Neural cell (in vitro differentiated cells): ENCODE data around the gene ACSM5.
"Not testable (repeated sequence)": the region's sequence is repeated elsewhere in the genome, so short reads cannot be mapped to it uniquely, and the experiment has no call there.

ENCODE experiments used
- CTCF ChIP-seq: fragments of 450-650 bp; IDR thresholded peaks from 2 replicates; pipeline ENCODE4 v1.5.1; 2014; ENCODE audit warnings: antibody characterized with exemption, mild to moderate bottlenecking, moderate library complexity; ENCODE audit not compliant: poor library complexity, severe bottlenecking
- EP300 ChIP-seq: fragments of 450-650 bp; conservative IDR thresholded peaks from 2 replicates; pipeline ENCODE4 v1.6.1; 2014; ENCODE audit warnings: antibody characterized with exemption, mild to moderate bottlenecking, moderate library complexity; ENCODE audit not compliant: poor library complexity, severe bottlenecking
- EZH2 ChIP-seq: fragments of 200-600, 300-800 bp; shearing (Covaris generic), sonication (generic); IDR thresholded peaks from 2 replicates; pipeline ENCODE4 v1.6.1; 2014; ENCODE audit warnings: antibody characterized with exemption, low read length, borderline replicate concordance, mild to moderate bottlenecking; ENCODE audit not compliant: insufficient read depth, poor library complexity, severe bottlenecking
- TF ChIP-seq, protein P1 (sequence below): IDR thresholded peaks from 2 replicates; pipeline ENCODE4 v1.6.1; 2012; ENCODE audit warnings: borderline replicate concordance

DNA sequence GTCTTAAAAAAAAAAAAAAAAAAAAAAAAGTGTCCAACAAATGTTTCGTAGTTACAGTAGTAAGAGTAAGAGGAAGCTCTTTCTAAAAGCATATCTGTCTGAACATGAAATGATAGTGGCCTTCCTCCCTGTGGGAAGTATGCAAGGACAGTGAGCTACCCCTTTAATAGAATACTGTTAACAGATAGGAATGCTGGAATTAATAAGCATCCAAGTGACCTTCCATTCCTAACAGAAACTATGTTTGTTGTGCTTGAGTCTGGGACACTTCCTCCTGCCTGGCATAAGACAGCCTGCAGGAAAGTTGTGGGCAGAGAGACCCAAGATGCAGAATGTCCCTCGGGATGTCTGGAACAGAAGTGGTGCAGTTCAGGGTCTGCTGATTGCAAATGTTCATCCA, 29.6 kb downstream of the ACSM5 start:
- TF ChIP-seq CTCF, EP300, EZH2: not testable (repeated sequence)
- TF ChIP-seq, protein P1, sequence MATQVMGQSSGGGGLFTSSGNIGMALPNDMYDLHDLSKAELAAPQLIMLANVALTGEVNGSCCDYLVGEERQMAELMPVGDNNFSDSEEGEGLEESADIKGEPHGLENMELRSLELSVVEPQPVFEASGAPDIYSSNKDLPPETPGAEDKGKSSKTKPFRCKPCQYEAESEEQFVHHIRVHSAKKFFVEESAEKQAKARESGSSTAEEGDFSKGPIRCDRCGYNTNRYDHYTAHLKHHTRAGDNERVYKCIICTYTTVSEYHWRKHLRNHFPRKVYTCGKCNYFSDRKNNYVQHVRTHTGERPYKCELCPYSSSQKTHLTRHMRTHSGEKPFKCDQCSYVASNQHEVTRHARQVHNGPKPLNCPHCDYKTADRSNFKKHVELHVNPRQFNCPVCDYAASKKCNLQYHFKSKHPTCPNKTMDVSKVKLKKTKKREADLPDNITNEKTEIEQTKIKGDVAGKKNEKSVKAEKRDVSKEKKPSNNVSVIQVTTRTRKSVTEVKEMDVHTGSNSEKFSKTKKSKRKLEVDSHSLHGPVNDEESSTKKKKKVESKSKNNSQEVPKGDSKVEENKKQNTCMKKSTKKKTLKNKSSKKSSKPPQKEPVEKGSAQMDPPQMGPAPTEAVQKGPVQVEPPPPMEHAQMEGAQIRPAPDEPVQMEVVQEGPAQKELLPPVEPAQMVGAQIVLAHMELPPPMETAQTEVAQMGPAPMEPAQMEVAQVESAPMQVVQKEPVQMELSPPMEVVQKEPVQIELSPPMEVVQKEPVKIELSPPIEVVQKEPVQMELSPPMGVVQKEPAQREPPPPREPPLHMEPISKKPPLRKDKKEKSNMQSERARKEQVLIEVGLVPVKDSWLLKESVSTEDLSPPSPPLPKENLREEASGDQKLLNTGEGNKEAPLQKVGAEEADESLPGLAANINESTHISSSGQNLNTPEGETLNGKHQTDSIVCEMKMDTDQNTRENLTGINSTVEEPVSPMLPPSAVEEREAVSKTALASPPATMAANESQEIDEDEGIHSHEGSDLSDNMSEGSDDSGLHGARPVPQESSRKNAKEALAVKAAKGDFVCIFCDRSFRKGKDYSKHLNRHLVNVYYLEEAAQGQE, result not testable (repeated sequence)
